ENCODE data around the gene BOD1L1.

DNA sequence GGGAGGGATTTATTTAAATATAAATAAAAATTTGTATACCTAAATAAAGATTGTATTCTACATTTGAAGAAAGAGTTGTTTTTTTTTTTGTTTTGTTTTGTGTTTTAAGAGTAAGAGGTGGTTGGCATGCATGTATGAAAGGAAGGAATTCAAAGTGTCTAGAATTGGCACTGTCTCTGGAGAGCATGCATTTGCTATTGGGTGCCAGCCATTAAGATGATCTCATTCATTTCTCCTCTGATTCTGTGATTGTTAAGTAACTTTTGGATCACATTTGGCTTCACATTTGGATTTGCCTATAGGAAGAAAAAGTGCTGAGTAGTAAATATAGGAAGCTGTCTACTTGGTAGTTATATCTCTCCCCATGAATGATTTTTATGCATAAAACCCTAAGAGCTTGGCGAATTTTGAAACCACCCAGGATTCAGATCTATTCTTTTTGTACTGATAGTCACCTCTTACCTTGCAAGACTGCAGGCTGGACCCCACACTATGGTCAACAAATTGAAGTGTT, 7.8 kb upstream of the BOD1L1 start:
- no peak for TF ChIP-seq POLR2AphosphoS5 (IDR thresholded peaks at IDR 0.05)
- TF ChIP-seq, protein P1, sequence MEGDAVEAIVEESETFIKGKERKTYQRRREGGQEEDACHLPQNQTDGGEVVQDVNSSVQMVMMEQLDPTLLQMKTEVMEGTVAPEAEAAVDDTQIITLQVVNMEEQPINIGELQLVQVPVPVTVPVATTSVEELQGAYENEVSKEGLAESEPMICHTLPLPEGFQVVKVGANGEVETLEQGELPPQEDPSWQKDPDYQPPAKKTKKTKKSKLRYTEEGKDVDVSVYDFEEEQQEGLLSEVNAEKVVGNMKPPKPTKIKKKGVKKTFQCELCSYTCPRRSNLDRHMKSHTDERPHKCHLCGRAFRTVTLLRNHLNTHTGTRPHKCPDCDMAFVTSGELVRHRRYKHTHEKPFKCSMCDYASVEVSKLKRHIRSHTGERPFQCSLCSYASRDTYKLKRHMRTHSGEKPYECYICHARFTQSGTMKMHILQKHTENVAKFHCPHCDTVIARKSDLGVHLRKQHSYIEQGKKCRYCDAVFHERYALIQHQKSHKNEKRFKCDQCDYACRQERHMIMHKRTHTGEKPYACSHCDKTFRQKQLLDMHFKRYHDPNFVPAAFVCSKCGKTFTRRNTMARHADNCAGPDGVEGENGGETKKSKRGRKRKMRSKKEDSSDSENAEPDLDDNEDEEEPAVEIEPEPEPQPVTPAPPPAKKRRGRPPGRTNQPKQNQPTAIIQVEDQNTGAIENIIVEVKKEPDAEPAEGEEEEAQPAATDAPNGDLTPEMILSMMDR (IDR thresholded peaks at IDR 0.05), result no peak

All from esophagus muscularis mucosa (tissue), 3 donors.